Suppressor macrophage treated with lipopolysaccharide for 4 hours (primary cell): ENCODE data around the gene NDUFA7.
"Not testable (repeated sequence)": the region's sequence is repeated elsewhere in the genome, so short reads cannot be mapped to it uniquely, and the experiment has no call there.

Experiments used
- DNase-seq: peaks from one replicate; pipeline ENCODE4 v3.0.0-alpha.2; 2020

Gene NDUFA7

GRCh38 chr19:8341504-8341903, 20.3 kb upstream of the NDUFA7 start:
- DNase-seq: not testable (repeated sequence)

DNA sequence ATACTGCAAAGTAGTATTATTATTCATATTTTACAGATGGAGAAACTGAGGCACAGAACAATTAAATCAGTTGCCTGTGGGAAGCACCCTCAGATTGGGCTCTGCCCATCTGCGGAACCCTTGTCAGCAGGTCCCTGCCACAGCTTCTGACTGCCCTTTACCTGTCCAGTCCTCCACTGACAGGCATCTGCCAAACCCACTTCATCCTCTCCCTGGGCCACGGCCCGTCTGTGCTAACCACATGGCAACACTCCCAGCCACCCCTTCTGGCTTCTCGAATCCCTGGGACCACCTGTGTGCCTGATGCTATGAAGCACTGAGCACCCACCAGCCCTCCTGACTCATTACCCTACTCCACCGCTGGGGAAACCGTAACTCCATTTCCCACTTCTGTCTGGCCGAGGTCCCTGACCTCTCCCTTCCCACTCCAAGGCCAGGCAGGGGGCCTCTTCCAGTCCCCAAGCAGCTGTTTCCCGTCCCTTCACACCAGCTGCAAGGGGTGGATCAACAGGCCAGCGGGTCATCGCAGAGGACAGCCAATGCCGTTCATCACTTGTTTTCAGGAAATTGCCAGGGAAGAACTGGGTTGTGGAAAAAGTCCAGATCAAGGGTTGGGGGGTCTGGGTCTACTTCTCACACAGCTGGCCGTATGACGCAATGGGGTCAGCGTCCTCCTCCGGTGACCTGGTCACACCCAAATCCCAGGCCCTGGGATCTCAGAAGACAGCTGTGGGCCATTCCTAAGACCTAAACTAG, 19.3 kb upstream of the NDUFA7 start:
- peak; percentile 37 for DNase-seq

- DNase-seq: no peak
These were observed 17.7 kb upstream of the NDUFA7 start for GRCh38 chr19:8338835-8339234.

DNA sequence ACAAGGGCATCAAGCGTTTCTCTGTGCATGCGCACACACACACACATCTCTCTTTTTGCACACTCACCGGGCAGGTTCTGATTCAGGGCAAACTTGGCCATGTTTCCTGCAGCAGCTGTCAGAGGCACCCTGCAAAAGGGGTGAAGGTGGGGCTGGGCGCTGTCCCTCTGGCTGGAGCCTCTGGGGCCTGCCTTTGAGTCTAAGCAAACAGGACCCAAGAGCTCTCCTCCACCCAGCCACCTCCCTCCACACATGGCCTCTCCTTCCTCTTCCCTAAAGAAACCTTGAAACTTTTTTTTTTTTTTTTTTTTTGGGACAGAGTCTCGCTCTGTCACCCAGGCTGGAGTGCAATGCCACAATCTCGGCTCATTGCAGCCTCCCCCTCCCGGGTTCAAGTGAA, 16.6 kb upstream of the NDUFA7 start:
- DNase-seq: no peak

DNA sequence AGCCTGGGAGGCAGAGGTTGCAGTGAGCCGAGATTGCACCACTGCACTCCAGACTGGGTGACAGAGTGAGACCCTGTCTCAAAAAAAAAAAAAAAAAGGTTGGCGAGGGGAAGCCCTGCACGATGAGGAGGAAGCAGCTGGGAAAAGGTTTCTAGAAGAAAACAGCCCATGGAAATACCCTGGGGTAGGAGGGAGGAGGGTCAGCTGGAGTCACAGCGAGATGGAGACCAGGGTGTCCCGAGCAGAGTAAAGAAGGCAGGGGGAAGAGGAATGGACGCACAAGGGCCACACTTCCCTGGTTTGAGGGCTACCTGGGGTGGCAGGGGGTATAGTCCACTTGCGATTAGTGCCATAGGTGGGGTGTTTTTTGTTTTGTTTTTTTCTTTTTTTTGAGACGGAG, 15.5 kb upstream of the NDUFA7 start:
- no peak for DNase-seq

DNA sequence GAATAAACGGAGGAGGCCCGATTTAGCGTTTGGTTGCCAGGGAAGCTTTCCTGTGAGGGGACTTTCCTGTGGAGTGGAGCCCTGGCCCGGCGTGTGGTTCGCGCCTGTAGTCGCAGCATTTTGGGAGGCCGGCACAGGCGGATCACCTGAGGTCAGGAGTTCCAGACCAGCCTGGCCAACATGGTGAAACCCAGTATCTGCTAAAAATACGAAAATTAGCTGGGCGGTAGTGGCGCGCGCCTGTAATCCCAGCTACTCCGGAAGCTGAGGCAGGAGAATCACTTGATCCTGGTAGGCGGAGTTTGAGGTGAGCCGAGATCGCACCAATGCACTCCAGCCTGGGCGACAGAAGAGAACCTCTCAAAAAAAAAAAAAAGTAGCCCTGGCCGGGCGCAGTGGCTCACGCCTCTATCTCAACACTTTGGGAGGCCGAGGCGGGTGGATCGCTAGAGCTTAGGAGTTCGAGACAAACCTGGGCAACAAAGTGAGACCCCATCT, 14.9 kb upstream of the NDUFA7 start:
- no peak for DNase-seq

DNA sequence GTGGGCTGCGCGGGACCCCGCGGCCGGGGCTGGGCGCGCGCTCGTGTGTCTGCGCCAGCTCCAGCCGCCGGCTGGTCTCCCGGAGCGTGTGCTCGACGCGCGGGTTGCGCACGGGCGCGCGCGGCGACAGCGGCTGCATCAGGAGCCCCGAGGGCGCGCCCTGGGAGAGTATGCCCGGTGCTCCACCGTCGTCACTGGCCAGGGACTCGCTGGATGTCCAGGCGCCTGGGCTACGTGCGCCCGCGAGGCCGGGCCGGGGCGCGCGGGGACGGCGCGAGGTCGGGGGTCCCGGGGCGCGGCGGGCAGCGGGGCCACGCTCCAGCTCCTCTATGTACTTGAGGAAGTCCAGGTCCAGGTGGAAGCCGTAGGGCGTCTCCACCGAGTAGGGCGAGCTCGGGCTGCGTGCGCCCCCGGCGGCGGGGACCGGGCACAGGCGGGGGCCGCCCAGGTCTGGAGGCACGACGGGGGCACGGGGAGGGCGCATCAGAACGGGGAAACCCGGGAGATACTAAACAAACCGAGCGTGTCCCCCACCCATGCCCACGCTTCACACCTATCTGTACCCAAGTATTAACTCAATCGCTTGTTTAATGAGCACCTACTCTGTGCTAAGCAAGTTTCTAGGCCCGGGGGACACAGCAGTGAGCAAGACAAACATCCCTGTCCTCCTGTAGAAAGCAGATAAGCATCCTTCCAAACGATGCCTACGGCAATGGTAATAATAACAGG, 14.3 kb upstream of the NDUFA7 start:
- DNase-seq: no peak

- peak; percentile 51 for DNase-seq
These were observed 13.5 kb upstream of the NDUFA7 start for GRCh38 chr19:8334458-8335342.

GRCh38 chr19:8333767-8334457, 12.7 kb upstream of the NDUFA7 start:
- DNase-seq: no peak

- DNase-seq: no peak
These were observed 12.0 kb upstream of the NDUFA7 start for GRCh38 chr19:8332976-8333766.

DNA sequence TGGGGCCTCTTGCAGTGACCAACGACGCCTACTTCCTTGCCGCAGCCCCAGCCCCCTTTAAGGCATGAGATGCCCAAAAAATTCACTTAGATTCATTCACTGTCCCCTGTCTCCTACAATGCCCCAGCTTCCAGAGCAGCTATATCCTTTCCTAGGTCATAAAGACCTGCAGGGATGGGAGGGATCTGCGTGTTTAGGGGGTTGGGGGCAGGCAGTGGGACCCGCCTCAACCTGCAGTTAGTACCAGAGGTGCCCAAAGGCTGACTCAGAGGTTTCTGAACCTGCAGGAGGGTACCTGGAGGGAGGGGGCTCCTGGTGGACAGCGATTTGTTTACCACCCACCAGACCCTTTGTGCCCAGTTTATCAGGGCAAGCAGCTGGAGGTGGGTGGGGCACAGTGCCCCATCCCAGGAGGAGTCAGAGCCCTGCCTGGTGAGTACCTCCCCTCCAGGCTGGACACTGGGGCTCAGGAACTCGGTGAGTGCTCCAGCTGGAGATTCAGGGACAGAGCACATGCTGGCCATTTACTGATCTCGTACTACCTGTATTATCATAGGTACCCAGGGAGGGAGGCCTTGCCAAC, 10.2 kb upstream of the NDUFA7 start:
- no peak for DNase-seq

GRCh38 chr19:8329996-8330395, 8.8 kb upstream of the NDUFA7 start:
- peak; percentile 69 for DNase-seq

DNA sequence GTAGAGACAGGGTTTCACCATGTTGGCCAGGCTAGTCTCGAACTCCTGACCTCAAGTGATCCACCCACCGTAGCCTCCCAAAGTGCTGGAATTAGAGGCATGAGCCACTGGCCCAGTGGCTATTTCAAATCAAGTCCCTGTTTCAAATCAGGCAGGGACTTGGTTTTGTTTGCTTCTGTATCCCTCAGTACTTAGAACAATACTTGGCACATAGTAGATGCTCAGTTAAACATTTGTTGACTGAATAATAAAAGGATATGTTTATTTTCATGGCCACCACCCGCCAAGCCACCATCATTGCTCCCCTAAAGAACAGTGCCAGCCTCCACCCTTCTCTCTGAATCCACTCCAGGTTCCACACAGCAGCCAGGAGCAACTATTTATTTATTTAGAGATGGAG, 4.3 kb upstream of the NDUFA7 start:
- no peak for DNase-seq

DNA sequence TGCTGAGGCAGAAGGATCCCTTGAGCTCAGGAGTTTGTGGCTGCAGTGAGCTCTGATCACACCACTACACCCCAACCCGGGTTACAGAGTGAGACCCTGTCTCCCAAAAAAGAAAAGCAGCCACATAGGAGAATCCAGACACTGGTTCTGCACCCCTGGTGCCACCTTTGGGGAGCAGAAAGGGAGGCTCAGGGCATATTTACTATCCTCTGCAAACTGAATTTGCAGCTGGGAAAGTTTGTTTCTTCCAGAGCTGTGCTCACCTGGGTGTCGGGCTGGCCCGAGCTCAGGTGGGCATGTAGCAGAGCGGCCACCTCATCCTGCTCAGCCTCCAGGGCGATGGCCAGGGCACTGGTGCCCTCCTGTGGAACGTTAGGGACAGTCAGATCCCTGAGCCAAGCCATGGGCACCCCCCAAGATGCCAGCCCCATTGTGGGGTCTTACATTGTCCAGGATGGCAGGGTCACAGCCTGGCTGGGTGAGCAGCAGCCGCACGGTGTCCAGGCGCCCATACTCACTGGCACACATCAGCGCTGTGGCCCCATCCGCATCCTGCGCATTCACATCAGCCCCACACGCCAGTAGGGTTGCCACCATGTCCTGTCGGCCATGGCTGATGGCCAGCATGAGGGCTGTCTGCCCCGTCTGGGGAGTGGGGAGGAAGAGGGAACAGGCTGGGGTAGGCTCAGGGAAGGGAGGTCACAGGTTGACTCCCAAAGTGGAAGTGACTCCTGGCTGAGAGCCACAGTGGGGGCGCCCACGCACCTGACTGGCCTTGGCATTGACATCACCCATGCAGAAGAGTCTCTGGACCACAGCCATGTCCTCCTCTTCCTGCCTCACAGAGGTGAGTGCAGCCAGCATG, 3.2 kb upstream of the NDUFA7 start:
- DNase-seq: no peak

GRCh38 chr19:8323781-8324185, 2.6 kb upstream of the NDUFA7 start:
- no peak for DNase-seq

GRCh38 chr19:8322638-8322997, 1.4 kb upstream of the NDUFA7 start:
- no peak for DNase-seq

DNA sequence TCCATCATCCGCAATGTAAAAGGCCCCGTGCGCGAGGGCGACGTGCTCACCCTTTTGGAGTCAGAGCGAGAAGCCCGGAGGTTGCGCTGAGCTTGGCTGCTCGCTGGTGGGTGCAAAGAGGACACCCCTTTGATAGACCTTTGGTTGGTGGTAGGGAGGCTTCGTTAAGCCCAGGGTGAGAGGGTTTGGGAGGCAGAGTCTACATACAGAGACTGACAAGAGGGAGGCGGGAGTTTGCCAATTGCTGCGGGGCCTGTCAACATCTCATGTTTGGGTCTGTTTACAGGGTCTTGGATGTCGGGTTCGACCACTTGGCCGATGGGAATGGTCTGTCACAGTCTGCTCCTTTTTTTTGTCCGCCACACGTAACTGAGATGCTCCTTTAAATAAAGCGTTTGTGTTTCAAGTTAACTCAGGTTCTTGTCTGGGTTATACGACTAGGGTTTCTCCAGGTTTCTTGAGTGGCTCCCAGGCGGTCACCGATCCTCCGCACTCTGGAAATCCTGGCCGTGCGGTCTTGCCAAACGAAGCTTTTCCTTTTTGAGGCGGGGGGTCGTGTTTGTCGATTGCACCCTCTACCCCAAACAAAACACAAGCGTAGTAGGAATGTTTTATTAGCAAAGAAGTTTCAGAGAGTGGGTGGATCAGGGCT, 937 bp upstream of the NDUFA7 start:
- DNase-seq: no peak

GRCh38 chr19:8320564-8321066, 560 bp downstream of the NDUFA7 start:
- no peak for DNase-seq

DNA sequence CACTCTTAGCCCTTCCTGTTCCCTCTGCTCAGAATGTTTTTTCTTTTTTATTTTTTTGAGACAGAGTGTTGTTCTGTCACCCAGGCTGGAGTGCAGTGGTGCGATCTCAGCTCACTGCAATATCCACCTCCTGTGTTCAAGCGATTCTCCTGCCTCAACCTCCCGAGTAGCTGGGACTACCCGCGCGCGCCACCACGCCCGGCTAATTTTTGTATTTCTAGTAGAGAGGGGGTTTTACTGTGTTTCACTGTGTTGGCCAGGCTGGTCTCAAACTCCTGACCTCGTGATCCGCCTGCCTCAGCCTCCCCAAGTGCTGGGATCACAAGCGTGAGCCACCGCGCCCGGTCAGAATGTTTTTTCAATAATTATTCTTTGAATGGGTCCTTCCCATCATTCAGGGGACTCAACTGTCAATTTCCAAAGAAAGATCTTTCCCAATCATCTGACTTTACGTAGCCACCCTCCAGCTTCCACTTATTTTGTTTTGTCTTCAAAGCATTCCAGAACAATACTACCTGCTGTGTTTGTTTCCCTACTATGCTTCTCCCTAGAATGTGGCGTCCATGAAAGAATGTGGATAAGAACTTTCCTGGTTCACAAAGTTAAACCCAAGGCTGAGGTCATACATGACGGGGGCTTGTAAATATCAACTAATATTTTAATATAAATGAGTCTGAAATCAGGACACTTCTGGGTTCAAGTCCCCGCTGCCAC, 1.2 kb downstream of the NDUFA7 start:
- DNase-seq: no peak
